Femur (tissue), 1 donor: Measurements from ENCODE around the gene TRIM8.

Experiments used
- DNase-seq: peaks from one replicate; pipeline ENCODE4 v3.0.0-alpha.2; 2017

The TRIM8 gene

GRCh38 chr10:102705531-102705930 lies 61.3 kb downstream of the TRIM8 start:
- no peak for DNase-seq
